Transverse colon (tissue), 4 donors: ENCODE data around the gene BRD8.

Experiments
- EP300 ChIP-seq: sonication (generic); formaldehyde crosslinking; IDR thresholded peaks from one replicate; pipeline ENCODE4 v1.6.1; 2017; ENCODE audit warnings: antibody characterized with exemption, low read depth
- POLR2A ChIP-seq: fragments of 450-650 bp; IDR thresholded peaks from one replicate; pipeline ENCODE4 v1.6.1; 2016; ENCODE audit warnings: antibody characterized with exemption, mild to moderate bottlenecking, moderate library complexity
- POLR2AphosphoS5 ChIP-seq, 3 donors: sonication (generic); formaldehyde crosslinking; IDR thresholded peaks; one replicate each; pipeline ENCODE4 v1.6.1; 2016; ENCODE audit warnings: antibody characterized with exemption in 3 of 3
- TF ChIP-seq, protein P1 (sequence below), 5 experiments: fragments of 200-600 bp in 3 of 5; fragments of 450-650 bp in 2 of 5; sonication (generic) in 3 of 5; IDR thresholded peaks; 1 replicate in 2 of 5; 2 replicates in 3 of 5; pipeline ENCODE4 v1.5.1; 2016 to 2017; ENCODE audit warnings: antibody characterized with exemption in 5 of 5, inconsistent platforms in 3 of 5, mild to moderate bottlenecking in 2 of 5, moderate library complexity in 1 of 5

DNA sequence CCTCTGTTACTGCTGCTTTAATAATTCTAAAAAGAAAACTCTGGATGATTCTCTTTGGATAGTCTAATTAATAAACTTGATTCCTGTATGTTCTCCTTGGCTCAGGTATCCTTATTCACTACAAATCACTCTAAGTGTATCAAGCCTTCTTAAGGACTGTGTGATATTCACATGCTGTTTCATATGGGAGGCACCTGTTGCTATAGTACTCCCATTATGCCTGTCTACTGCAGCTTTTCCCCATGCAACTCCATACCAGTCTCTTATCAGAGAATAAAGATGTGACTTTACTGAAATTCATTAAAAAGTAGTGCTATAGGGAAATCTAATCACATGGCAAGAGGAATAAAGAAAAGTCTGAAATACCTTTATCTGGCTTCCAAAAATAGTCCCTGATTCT is 14.7 kb downstream of the BRD8 start:
- no peak for TF ChIP-seq POLR2AphosphoS5 (IDR thresholded peaks at IDR 0.05)
- TF ChIP-seq, protein P1, sequence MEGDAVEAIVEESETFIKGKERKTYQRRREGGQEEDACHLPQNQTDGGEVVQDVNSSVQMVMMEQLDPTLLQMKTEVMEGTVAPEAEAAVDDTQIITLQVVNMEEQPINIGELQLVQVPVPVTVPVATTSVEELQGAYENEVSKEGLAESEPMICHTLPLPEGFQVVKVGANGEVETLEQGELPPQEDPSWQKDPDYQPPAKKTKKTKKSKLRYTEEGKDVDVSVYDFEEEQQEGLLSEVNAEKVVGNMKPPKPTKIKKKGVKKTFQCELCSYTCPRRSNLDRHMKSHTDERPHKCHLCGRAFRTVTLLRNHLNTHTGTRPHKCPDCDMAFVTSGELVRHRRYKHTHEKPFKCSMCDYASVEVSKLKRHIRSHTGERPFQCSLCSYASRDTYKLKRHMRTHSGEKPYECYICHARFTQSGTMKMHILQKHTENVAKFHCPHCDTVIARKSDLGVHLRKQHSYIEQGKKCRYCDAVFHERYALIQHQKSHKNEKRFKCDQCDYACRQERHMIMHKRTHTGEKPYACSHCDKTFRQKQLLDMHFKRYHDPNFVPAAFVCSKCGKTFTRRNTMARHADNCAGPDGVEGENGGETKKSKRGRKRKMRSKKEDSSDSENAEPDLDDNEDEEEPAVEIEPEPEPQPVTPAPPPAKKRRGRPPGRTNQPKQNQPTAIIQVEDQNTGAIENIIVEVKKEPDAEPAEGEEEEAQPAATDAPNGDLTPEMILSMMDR (IDR thresholded peaks at IDR 0.05) = no peak
- no peak for TF ChIP-seq POLR2A
- TF ChIP-seq EP300 = no peak
